Caki2 (cell line): ENCODE results near the gene REV1. TPM values are rescaled to one million over a fixed set of nuclear protein-coding genes. Genes with fewer than 3 reads are reported as not detected.
"Not testable (repeated sequence)": the region's sequence is repeated elsewhere in the genome, so short reads cannot be mapped to it uniquely, and the experiment has no call there.

Experiments used
- DNase-seq: peaks from one replicate; pipeline ENCODE4 v3.0.0-alpha.2; 2015; ENCODE audit warnings: low read depth
- in situ Hi-C: cut with HindIII; loops from 2 replicates; pipeline ENCODE4 v1.10.0; 2016; ENCODE audit warnings: low sequenced_read_pairs, low pct_unique_long_range_greater_than_20kb, mixed read lengths
- total RNA-seq: library from RNA; depleted of rRNA; stranded (reverse); fragments of >200 nt; shearing (Covaris generic); gene quantifications from 2 replicates; pipeline ENCODE4 v1.2.3, GENCODE V29; 2014; ENCODE audit warnings: low replicate concordance

The REV1 gene
- total RNA-seq, 1 experiment from 2014 or later, result 16.2 TPM

- in situ Hi-C loops, result no loop called here
- DNase-seq, result peak; percentile 58
These were observed 605 bp downstream of the REV1 start for GRCh38 chr2:99489063-99489760.

GRCh38 chr2:99488539-99489062 lies 1.2 kb downstream of the REV1 start:
- DNase-seq, result peak; percentile 48
- in situ Hi-C loops, result no loop called here

GRCh38 chr2:99487906-99488305 lies 1.9 kb downstream of the REV1 start:
- DNase-seq, result no peak
- in situ Hi-C loops, result no loop called here

- DNase-seq, result no peak
- in situ Hi-C loops, result no loop called here
These were observed 4.0 kb downstream of the REV1 start for GRCh38 chr2:99485824-99486223.

- in situ Hi-C loops, result no loop called here
- no peak for DNase-seq
These were observed 4.4 kb downstream of the REV1 start for GRCh38 chr2:99485411-99485810.

GRCh38 chr2:99484205-99484604 lies 5.6 kb downstream of the REV1 start:
- no peak for DNase-seq
- in situ Hi-C loops, result no loop called here

GRCh38 chr2:99481941-99482340 lies 7.9 kb downstream of the REV1 start:
- DNase-seq, result no peak
- in situ Hi-C loops, result no loop called here

- no peak for DNase-seq
- in situ Hi-C loops, result no loop called here
These were observed 8.3 kb downstream of the REV1 start for GRCh38 chr2:99481527-99481926.

GRCh38 chr2:99480390-99480789 lies 9.4 kb downstream of the REV1 start:
- peak; percentile 33 for DNase-seq
- in situ Hi-C loops, result no loop called here

GRCh38 chr2:99478632-99479031 lies 11.2 kb downstream of the REV1 start:
- DNase-seq, result no peak
- in situ Hi-C loops, result no loop called here

- in situ Hi-C loops, result no loop called here
- DNase-seq, result no peak
These were observed 12.8 kb downstream of the REV1 start for GRCh38 chr2:99477054-99477453.

- DNase-seq, result no peak
- in situ Hi-C loops, result no loop called here
These were observed 13.2 kb downstream of the REV1 start for GRCh38 chr2:99476629-99477028.

GRCh38 chr2:99475095-99475494 lies 14.7 kb downstream of the REV1 start:
- DNase-seq, result peak; percentile 84
- in situ Hi-C loops, result not testable (repeated sequence)

GRCh38 chr2:99473518-99474083 lies 16.2 kb downstream of the REV1 start:
- no peak for DNase-seq
- in situ Hi-C loops, result no loop called here

- in situ Hi-C loops, result no loop called here
- no peak for DNase-seq
These were observed 17.2 kb downstream of the REV1 start for GRCh38 chr2:99472600-99472960.

GRCh38 chr2:99471654-99472599 lies 17.9 kb downstream of the REV1 start:
- in situ Hi-C loops, result no loop called here
- no peak for DNase-seq

- no peak for DNase-seq
- in situ Hi-C loops, result no loop called here
These were observed 18.9 kb downstream of the REV1 start for GRCh38 chr2:99470957-99471356.

GRCh38 chr2:99470459-99470858 lies 19.4 kb downstream of the REV1 start:
- in situ Hi-C loops, result not testable (repeated sequence)

GRCh38 chr2:99469394-99469793 lies 20.4 kb downstream of the REV1 start:
- in situ Hi-C loops, result no loop called here
- no peak for DNase-seq

More at GRCh38 chr2:99470459-99470858, 19.4 kb downstream of the REV1 start:
- DNase-seq, result not testable (repeated sequence)
